Mammary epithelial cell (primary cell): Measurements from ENCODE around the gene AKR1E2.

Experiments
- EZH2 ChIP-seq: IDR thresholded peaks from 2 replicates; pipeline ENCODE4 v1.6.1; 2012; ENCODE audit warnings: low read length, inconsistent platforms, borderline replicate concordance
- TF ChIP-seq, protein P1 (sequence below), 2 donors: IDR thresholded peaks in 1 of 2; conservative IDR thresholded peaks in 1 of 2; 2 replicates each; pipeline ENCODE4 v1.5.1; 2011 to 2012; ENCODE audit warnings: inconsistent platforms in 2 of 2, low read length in 2 of 2, mild to moderate bottlenecking in 2 of 2, control low read depth in 1 of 2, low read depth in 1 of 2; ENCODE audit not compliant: insufficient read depth in 1 of 2; ENCODE audit errors: extremely low read depth in 1 of 2

DNA sequence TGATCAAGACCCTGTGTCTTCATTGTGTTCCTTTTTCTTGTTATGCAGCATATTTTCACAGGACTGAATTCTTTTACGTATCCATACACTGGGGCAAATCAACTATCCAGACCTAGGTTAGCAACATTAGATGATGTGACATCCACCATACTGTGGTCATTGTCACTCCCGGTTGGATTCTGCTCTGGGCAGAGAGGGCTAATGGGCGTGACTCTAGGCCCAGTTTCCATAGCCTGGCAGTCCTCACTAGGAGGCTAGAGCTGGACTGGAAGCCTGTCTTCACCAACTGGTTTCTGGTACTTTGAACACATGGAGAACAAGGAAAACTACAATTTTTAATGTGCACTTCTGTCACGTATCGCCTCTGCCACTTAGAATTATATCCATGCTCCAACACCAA is 25.2 kb downstream of the AKR1E2 start:
- TF ChIP-seq, protein P1, sequence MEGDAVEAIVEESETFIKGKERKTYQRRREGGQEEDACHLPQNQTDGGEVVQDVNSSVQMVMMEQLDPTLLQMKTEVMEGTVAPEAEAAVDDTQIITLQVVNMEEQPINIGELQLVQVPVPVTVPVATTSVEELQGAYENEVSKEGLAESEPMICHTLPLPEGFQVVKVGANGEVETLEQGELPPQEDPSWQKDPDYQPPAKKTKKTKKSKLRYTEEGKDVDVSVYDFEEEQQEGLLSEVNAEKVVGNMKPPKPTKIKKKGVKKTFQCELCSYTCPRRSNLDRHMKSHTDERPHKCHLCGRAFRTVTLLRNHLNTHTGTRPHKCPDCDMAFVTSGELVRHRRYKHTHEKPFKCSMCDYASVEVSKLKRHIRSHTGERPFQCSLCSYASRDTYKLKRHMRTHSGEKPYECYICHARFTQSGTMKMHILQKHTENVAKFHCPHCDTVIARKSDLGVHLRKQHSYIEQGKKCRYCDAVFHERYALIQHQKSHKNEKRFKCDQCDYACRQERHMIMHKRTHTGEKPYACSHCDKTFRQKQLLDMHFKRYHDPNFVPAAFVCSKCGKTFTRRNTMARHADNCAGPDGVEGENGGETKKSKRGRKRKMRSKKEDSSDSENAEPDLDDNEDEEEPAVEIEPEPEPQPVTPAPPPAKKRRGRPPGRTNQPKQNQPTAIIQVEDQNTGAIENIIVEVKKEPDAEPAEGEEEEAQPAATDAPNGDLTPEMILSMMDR (conservative IDR thresholded peaks at IDR 0.05 in 1 of 2, IDR thresholded peaks at IDR 0.05 in 1 of 2; ENCODE audit: extremely low read depth in 1 of 2, insufficient read depth in 1 of 2, low read depth in 1 of 2, low read length in 2 of 2) = no peak
- no peak for TF ChIP-seq EZH2
